Astrocyte (in vitro differentiated cells and primary cell): Measurements from ENCODE around the gene GDI2. TPM values are rescaled to one million over a fixed set of nuclear protein-coding genes. Genes with fewer than 3 reads are reported as not detected.

Experiments
- DNase-seq: peaks from one replicate; pipeline ENCODE4 v3.0.0-alpha.2; 2010; ENCODE audit warnings: low read depth
- FAIRE-seq: peaks from 2 replicates; lab custom pipeline; 2011; peaks lifted over from hg19 to GRCh38; lab: Jason Lieb, UNC
- H2AFZ ChIP-seq: 2 replicates; pipeline ENCODE4 v1.6.0; 2012; ENCODE audit warnings: low read depth, low read length, inconsistent platforms
- H3K27ac ChIP-seq: 2 replicates; pipeline ENCODE4 v1.5.1; 2011; ENCODE audit warnings: low read depth, low read length, inconsistent platforms
- H3K27me3 ChIP-seq: 2 replicates; pipeline ENCODE4 v1.6.0; 2011; ENCODE audit warnings: low read length, inconsistent platforms; ENCODE audit not compliant: insufficient read depth
- H3K36me3 ChIP-seq: 2 replicates; pipeline ENCODE4 v1.5.1; 2011; ENCODE audit warnings: low read length, inconsistent platforms; ENCODE audit not compliant: insufficient read depth
- H3K4me1 ChIP-seq: 2 replicates; pipeline ENCODE4 v1.5.1; 2011; ENCODE audit warnings: low read length, inconsistent platforms; ENCODE audit not compliant: insufficient read depth
- H3K4me2 ChIP-seq: 2 replicates; pipeline ENCODE4 v1.6.0; 2012; ENCODE audit warnings: low read length, inconsistent platforms
- H3K4me3 ChIP-seq: 2 replicates; pipeline ENCODE4 v1.5.1; 2011; ENCODE audit warnings: low read depth, mild to moderate bottlenecking, low read length, inconsistent platforms; ENCODE audit not compliant: insufficient read depth
- H3K79me2 ChIP-seq: 2 replicates; pipeline ENCODE4 v1.6.0; 2012; ENCODE audit warnings: mild to moderate bottlenecking, low read length, inconsistent platforms; ENCODE audit not compliant: insufficient read depth
- H3K9ac ChIP-seq: 2 replicates; pipeline ENCODE4 v1.6.0; 2012; ENCODE audit warnings: mild to moderate bottlenecking, low read length, inconsistent platforms
- H3K9me3 ChIP-seq: 2 replicates; pipeline ENCODE4 v1.5.1; 2012; ENCODE audit warnings: low read depth, mild to moderate bottlenecking, low read length, inconsistent platforms; ENCODE audit not compliant: insufficient read depth
- H4K20me1 ChIP-seq: 2 replicates; pipeline ENCODE4 v1.6.0; 2012; ENCODE audit warnings: low read length, inconsistent platforms; ENCODE audit not compliant: insufficient read depth
- H3K27ac Mint-ChIP-seq: one replicate; pipeline ENCODE4 v1.8.0; 2021; ENCODE audit warnings: mild to moderate bottlenecking, mixed read lengths; ENCODE audit not compliant: unreplicated experiment
- H3K27me3 Mint-ChIP-seq: one replicate; pipeline ENCODE4 v1.8.0; 2021; ENCODE audit warnings: low read depth, mixed read lengths; ENCODE audit not compliant: unreplicated experiment
- H3K36me3 Mint-ChIP-seq: one replicate; pipeline ENCODE4 v1.8.0; 2021; ENCODE audit warnings: low read depth, mixed read lengths; ENCODE audit not compliant: unreplicated experiment
- H3K4me1 Mint-ChIP-seq: one replicate; pipeline ENCODE4 v1.8.0; 2021; ENCODE audit warnings: low read depth, mixed read lengths; ENCODE audit not compliant: unreplicated experiment
- H3K4me3 Mint-ChIP-seq: one replicate; pipeline ENCODE4 v1.8.0; 2021; ENCODE audit warnings: mild to moderate bottlenecking, moderate library complexity, mixed read lengths; ENCODE audit not compliant: unreplicated experiment
- H3K9me3 Mint-ChIP-seq: one replicate; pipeline ENCODE4 v1.8.0; 2021; ENCODE audit warnings: mild to moderate bottlenecking, mixed read lengths; ENCODE audit not compliant: unreplicated experiment
- EZH2 ChIP-seq: IDR thresholded peaks from 2 replicates; pipeline ENCODE4 v1.6.1; 2012; ENCODE audit warnings: mild to moderate bottlenecking, low read length, inconsistent platforms; ENCODE audit not compliant: insufficient read depth
- total RNA-seq: library from RNA; stranded (reverse); gene quantifications from 2 replicates; pipeline ENCODE4 v1.2.1, GENCODE V29; 2021
- TF ChIP-seq, protein P1 (sequence below): IDR thresholded peaks from 2 replicates; pipeline ENCODE4 v1.5.1; 2011; ENCODE audit warnings: low read depth, mild to moderate bottlenecking, inconsistent platforms, low read length, moderate library complexity; ENCODE audit not compliant: insufficient read depth

GDI2 gene
- total RNA-seq, 1 donor from 2014 or later, result 280 TPM

DNA sequence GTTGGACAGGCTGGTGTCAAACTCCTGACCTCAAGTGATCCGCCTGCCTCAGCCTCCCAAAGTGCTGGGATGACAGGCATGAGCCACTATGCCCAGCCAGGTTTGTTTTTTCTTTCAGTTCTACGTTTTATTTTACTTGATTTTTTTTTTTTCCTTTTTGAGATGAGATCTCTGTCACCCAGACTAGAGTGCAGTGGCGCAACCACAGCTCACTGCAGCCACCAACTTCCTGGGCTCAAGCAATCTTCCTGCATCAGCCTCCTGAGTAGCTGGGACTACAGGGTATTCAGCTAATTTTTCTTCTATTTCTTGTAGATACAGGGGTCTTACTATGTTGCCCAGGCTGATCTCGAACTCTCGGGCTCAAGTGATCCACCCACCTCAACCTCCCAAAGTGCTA is 24.3 kb downstream of the GDI2 start:
- Mint-ChIP-seq H3K36me3 (peaks cover 22% of the 10 kb centered on the region), H3K27ac (peak overlapping the region; percentile 62), H3K4me1 (no peaks in the 10 kb centered on the region), H3K4me3 (no peak overlapping the region), H3K9me3 (no peaks in the 10 kb centered on the region), H3K27me3 (no peaks in the 10 kb centered on the region)
- no peak overlapping the region for H3K27ac ChIP-seq
- H3K9me3 ChIP-seq, result no peaks in the 10 kb centered on the region
- peaks cover 69% of the 10 kb centered on the region for H3K36me3 ChIP-seq
- no peak overlapping the region for H3K9ac ChIP-seq
- peaks cover 94% of the 10 kb centered on the region for H3K79me2 ChIP-seq
- no peak for FAIRE-seq
- no peak for DNase-seq
- H3K4me2 ChIP-seq, result no peak overlapping the region
- no peak overlapping the region for H3K4me3 ChIP-seq
- H4K20me1 ChIP-seq, result peaks cover 83% of the 10 kb centered on the region
- H2AFZ ChIP-seq, result no peak overlapping the region
- H3K4me1 ChIP-seq, result no peaks in the 10 kb centered on the region
- TF ChIP-seq, protein P1, sequence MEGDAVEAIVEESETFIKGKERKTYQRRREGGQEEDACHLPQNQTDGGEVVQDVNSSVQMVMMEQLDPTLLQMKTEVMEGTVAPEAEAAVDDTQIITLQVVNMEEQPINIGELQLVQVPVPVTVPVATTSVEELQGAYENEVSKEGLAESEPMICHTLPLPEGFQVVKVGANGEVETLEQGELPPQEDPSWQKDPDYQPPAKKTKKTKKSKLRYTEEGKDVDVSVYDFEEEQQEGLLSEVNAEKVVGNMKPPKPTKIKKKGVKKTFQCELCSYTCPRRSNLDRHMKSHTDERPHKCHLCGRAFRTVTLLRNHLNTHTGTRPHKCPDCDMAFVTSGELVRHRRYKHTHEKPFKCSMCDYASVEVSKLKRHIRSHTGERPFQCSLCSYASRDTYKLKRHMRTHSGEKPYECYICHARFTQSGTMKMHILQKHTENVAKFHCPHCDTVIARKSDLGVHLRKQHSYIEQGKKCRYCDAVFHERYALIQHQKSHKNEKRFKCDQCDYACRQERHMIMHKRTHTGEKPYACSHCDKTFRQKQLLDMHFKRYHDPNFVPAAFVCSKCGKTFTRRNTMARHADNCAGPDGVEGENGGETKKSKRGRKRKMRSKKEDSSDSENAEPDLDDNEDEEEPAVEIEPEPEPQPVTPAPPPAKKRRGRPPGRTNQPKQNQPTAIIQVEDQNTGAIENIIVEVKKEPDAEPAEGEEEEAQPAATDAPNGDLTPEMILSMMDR, result no peak
- TF ChIP-seq EZH2, result no peak
- H3K27me3 ChIP-seq, result no peaks in the 10 kb centered on the region

GRCh38 chr10:5783300-5783699 is 29.9 kb downstream of the GDI2 start:
- no peak overlapping the region for H2AFZ ChIP-seq
- no peaks in the 10 kb centered on the region for H3K9me3 ChIP-seq
- TF ChIP-seq EZH2, result no peak
- TF ChIP-seq, protein P1, result no peak
- H4K20me1 ChIP-seq, result peaks cover 84% of the 10 kb centered on the region
- H3K4me2 ChIP-seq, result no peak overlapping the region
- peaks cover 35% of the 10 kb centered on the region for H3K36me3 Mint-ChIP-seq
- H3K27me3 ChIP-seq, result no peaks in the 10 kb centered on the region
- FAIRE-seq, result peak; percentile 39
- no peak overlapping the region for H3K4me3 Mint-ChIP-seq
- peaks cover 51% of the 10 kb centered on the region for H3K36me3 ChIP-seq
- peaks cover 7% of the 10 kb centered on the region for H3K4me1 Mint-ChIP-seq
- no peak for DNase-seq
- no peaks in the 10 kb centered on the region for H3K27me3 Mint-ChIP-seq
- H3K4me1 ChIP-seq, result no peaks in the 10 kb centered on the region
- no peaks in the 10 kb centered on the region for H3K9me3 Mint-ChIP-seq
- peaks cover 99% of the 10 kb centered on the region for H3K79me2 ChIP-seq
- no peak overlapping the region for H3K27ac ChIP-seq
- H3K4me3 ChIP-seq, result no peak overlapping the region
- H3K9ac ChIP-seq, result no peak overlapping the region
- H3K27ac Mint-ChIP-seq, result no peak overlapping the region

GRCh38 chr10:5782174-5782573 is 31.1 kb downstream of the GDI2 start:
- H4K20me1 ChIP-seq, result peaks cover 84% of the 10 kb centered on the region
- peaks cover 38% of the 10 kb centered on the region for H3K36me3 Mint-ChIP-seq
- no peak overlapping the region for H3K4me3 ChIP-seq
- no peaks in the 10 kb centered on the region for H3K9me3 ChIP-seq
- H3K27me3 Mint-ChIP-seq, result no peaks in the 10 kb centered on the region
- DNase-seq (no peak), FAIRE-seq (no peak)
- no peak overlapping the region for H3K27ac ChIP-seq
- H3K4me1 Mint-ChIP-seq, result peaks cover 7% of the 10 kb centered on the region
- no peak overlapping the region for H3K4me2 ChIP-seq
- H3K79me2 ChIP-seq, result peaks cover 99% of the 10 kb centered on the region
- no peaks in the 10 kb centered on the region for H3K9me3 Mint-ChIP-seq
- no peak overlapping the region for H3K4me3 Mint-ChIP-seq
- TF ChIP-seq, protein P1, result no peak
- no peak for TF ChIP-seq EZH2
- H3K27me3 ChIP-seq, result no peaks in the 10 kb centered on the region
- H3K36me3 ChIP-seq, result peaks cover 49% of the 10 kb centered on the region
- H3K9ac ChIP-seq, result no peak overlapping the region
- H2AFZ ChIP-seq, result no peak overlapping the region
- peak overlapping the region; percentile 70 for H3K27ac Mint-ChIP-seq
- H3K4me1 ChIP-seq, result no peaks in the 10 kb centered on the region
